Measurements from ENCODE around the gene TNFRSF6B.

Gene TNFRSF6B

DNA sequence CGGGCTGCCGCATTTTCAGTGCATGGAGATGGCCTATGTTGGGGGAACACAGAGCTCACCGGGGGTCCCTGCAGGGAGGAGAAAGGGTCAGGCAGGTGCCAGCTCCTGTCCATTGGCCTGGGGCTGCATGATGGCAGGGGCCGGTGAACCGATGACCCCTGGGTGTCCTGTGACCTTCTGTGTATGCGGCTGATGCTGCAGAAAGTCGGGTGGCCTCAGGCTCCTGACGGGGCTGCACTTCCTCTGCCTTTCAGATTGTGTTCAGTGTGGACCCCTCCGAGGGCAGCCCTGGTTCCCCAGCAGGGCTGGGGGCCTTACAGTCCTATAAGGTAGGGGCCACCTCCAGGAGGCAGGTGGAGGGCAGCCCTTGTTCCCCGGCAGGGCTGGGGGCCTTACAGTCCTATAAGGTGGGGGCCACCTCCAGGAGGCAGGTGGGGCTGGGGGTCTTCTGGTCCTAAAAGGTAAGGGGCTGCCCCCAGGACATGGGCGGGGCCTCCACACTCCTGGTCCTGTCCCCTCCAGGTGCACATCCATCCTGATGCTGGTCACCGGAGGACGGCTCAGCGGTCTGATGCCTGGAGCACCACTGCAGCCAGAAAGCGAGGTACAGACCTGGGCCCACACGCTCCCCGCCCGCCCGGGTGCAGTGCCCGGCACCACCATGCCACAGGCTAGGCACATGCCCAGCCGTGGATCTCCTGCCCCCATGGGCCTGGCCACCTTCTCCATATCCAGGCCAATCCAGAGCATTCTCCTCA, 11.0 kb upstream of the TNFRSF6B start:
- no peak for DNase-seq (ENCODE audit: low read depth in 2 of 3, low spot score in 2 of 3)

DNA sequence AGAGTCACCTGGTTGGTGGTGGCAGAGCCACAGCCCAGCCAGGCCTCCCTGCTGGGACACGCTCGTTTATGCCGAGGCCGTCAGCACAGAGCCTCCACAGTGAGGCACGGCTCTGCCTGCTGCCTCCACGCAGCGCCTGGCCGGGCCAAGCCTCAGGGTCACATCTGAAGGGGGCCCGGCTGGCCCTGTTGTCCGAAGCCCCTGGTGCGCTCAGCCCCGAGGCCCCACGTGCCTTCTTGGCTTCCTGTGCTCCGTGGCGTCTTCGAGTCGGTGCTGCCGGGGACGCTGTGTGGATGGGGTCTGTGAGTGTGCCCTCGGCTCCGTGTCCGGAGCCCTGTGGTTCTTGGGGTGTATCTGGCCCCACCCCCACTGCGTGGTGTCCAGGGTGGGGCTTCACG, 10.4 kb upstream of the TNFRSF6B start:
- no peak for DNase-seq (ENCODE audit: low read depth in 2 of 3, low spot score in 2 of 3)

DNA sequence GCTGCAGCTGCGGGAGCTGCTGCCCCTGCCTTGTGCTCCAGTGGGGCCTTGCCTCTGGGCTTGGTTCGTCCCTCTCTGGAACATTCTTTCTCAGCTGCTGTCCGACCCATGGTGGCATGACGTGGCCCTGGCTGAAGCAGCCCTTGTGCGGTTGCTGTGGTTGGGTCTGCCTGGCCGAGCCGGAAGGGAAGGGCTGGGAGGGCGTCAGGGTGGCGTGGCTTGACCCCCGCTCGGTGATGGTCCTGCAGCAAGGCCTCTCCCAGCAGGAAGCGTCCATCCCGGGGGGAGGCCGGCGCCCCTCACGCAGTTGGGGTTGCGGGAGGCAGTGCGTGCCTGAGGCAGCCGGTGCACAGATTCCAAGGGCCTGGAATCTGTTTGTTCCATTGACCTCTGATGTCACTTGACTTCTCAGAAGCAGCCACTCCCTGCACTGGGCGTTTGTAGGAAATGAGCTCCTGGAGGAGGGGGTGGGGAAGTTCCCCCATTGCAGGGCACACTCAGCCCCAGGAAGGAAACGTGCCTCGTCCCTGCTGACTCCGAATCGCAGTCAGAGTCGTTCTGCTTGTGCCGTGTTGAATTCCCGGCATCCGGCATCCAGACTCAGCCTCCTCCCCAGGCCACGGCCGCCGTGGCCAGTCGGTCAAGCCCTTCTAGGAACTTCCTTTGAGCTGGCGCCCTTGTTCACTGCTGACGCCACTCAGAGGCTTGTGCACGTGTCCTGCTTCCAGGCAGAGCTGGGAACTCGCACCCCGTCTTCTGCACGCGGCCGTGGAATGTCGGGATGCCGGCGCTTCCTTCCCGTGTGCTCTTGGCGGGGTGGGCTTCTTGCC, 9.7 kb upstream of the TNFRSF6B start:
- no peak for DNase-seq (ENCODE audit: low read depth in 2 of 3, low spot score in 2 of 3)

DNA sequence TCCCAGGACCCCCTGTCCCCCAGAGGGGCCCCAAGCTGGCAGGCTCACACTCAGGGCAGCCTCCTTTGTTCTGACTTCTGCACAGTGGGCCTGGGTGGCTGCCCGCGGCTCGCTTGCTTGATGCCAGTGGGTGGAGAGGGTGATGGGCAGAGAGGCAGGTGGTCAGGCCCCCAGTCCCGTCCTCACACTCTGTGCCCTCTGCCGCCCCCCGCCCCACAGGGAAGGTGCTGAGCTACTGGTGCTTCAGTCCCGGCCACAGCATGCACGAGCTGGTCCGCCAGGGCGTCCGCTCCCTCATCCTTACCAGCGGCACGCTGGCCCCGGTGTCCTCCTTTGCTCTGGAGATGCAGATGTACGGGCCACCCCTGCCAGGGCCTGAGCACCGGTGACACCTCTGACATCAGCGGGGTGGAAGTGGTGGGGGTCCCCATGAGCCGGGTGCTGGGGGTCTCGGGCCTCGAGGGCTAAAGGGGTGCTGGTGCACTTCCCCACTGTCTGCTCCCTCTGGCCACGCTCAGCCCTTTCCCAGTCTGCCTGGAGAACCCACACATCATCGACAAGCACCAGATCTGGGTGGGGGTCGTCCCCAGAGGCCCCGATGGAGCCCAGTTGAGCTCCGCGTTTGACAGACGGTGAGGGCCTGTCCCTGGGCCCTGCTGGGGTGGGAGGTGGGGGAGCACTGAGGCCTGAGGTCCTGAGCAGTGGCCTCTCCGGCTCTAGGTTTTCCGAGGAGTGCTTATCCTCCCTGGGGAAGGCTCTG, 8.9 kb upstream of the TNFRSF6B start:
- no peak for DNase-seq (ENCODE audit: low read depth in 2 of 3, low spot score in 2 of 3)

DNA sequence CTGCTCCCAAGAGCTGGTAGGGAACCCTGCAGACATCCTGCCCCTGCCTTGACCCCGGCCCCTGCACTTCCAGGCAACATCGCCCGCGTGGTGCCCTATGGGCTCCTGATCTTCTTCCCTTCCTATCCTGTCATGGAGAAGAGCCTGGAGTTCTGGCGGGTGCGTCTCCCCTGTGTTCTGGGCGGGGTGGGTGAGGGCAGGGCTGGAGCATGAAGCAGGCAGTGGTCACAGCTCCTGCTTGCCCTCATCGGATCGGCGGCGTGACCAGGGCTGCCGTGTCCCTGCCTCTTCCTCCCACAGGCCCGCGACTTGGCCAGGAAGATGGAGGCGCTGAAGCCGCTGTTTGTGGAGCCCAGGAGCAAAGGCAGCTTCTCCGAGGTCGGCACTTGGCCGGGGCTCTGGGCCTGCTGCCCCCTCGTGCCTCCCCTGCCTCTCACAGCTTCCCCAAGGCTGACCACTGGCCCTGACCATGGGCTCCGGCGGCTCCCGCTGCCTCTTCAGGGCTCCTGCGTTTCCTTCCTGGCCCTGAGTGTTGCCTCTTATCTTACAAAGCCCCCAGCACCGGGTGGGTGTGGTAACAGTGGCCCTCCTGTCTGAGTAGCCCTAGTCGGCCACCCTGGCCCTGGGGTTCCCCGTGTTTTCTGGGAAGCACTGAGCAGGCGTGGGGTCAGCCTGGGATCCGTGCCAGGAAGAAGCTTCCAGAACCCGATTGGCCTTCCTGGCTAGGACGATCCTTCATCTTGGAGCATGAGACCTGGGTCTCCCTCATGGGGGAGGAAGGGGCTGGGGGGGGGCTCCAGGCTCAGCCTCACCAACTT, 8.0 kb upstream of the TNFRSF6B start:
- no peak for DNase-seq (ENCODE audit: low read depth in 2 of 3, low spot score in 2 of 3)

DNA sequence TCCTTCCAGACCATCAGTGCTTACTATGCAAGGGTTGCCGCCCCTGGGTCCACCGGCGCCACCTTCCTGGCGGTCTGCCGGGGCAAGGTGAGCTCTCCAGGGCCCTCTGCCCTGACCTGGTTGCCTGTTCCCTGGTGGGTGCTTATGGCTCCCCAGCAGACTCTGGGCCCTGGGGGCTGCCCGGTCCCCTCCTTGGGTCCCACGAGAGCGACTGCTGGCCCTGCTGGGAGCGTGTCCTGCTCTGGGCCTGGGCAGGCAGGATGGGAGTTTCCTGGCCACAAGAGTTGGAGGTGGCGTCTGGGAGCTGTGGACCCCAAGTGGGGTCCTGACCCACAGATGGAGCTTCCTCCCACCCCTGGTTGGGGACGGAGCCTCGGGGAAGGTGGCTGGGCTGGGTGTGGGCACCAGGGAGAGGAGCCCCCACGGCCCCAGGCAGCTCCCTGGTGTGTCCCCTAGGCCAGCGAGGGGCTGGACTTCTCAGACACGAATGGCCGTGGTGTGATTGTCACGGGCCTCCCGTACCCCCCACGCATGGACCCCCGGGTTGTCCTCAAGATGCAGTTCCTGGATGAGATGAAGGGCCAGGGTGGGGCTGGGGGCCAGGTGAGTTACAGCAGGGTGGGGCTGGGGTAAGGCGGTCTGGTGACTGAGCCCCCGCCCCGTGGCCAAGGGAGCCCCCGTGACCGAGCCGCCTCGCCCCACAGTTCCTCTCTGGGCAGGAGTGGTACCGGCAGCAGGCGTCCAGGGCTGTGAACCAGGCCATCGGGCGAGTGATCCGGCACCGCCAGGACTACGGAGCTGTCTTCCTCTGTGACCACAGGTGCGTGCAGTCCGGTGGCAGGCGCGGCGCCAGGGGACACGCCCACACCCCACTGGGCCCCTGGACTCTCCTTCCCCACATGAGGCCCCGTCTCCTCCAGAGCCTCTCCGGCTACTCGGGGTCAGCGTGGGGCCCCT, 7.1 kb upstream of the TNFRSF6B start:
- DNase-seq (ENCODE audit: low read depth in 2 of 3, low spot score in 2 of 3), result no peak

DNA sequence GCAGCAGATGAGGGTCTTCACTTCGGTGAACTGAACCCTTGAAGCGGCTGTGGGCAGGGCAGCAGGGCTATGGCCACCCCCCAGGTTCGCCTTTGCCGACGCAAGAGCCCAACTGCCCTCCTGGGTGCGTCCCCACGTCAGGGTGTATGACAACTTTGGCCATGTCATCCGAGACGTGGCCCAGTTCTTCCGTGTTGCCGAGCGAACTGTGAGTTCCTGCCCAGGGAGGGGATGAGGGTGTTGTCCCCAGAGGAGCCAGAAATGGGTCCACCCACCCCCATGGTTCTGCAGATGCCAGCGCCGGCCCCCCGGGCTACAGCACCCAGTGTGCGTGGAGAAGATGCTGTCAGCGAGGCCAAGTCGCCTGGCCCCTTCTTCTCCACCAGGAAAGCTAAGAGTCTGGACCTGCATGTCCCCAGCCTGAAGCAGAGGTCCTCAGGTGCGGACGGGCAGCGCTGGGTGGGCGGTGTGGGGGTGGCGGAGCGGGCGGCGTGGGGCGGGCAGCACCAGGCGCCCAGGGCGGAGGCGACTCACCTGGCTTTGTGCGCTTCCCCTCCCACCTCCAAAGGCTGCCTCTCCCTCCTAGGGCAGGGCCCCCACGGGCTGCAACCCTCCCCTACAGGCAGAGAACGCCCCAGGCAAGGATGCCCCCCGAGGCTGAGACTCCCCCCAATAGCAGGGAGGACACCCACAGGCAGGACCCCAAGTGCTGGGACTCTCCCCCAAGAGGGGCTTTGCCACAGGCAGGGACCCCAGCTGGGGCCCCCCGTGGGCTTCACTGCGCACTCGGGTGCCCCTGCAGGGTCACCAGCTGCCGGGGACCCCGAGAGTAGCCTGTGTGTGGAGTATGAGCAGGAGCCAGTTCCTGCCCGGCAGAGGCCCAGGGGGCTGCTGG, 6.2 kb upstream of the TNFRSF6B start:
- no peak for DNase-seq (ENCODE audit: low read depth in 2 of 3, low spot score in 2 of 3)

DNA sequence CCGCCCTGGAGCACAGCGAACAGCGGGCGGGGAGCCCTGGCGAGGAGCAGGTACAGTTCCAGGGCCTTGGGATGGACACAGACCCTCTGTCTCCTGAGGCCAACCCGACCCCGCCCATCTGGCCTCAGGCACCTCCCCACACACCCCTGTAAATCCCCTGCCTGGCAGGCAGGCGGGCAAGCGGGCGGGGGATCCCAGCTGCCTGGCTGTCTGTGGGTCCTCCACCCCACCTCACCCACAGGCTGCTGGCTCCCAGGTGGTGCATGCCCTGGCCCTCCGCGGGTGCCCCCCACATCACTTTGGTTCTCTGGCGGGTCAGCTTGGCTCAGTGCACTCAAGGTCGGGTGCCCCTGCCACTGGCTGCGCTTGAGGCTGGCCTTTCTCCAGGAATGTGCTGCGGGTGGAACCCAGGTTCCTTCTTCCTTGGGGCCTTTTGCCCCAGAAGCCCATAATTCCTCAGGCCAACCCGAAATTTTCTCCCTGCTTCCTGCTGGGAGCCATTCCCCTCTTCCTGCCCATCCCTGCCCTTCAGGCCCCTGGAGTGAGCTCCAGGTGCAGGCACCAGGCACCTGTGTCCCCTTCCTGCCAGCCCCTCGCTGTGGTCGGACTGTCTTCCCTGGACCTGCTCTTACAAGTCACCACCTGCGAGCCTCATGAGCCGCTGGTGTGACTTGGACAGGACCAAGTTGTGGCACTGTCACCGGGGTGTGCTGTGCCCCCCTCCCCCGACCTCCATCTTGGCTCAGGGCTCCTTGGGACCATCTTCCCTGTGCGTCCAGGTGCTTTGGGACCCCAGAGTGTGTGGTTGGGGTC, 5.3 kb upstream of the TNFRSF6B start:
- DNase-seq (ENCODE audit: low read depth in 2 of 3, low spot score in 2 of 3), result no peak

DNA sequence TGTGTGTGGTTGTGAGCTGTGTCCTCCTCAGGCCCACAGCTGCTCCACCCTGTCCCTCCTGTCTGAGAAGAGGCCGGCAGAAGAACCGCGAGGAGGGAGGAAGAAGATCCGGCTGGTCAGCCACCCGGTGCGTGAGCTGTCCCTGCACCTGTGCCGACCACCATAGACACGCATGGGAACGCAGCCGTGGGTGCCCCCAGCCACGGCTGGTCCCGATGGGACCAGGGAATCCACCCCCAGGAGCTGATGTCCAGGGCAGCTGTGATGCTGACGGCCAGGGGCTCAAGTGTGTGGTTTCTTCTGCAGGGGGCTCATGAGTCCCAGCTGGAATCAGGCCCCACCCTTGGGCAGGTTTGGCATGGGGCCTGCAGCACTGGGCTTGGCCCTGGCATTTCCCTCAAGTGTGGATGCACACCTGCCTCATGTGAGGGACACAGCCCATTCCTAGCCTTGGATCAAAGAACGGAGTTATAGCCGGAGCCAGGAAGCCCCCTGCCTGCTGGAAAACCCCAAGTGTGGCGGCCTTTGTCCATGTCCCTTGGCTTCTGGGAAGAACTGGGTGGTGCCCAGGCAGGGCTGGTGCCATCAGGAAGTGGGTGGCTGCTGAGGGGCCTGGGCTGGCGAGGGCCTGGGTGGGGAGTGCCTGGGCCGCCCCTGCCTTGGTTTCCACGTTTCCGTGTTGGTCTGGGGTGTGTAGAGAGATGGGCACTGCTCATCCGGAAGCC, 4.6 kb upstream of the TNFRSF6B start:
- no peak for DNase-seq (ENCODE audit: low read depth in 2 of 3, low spot score in 2 of 3)

DNA sequence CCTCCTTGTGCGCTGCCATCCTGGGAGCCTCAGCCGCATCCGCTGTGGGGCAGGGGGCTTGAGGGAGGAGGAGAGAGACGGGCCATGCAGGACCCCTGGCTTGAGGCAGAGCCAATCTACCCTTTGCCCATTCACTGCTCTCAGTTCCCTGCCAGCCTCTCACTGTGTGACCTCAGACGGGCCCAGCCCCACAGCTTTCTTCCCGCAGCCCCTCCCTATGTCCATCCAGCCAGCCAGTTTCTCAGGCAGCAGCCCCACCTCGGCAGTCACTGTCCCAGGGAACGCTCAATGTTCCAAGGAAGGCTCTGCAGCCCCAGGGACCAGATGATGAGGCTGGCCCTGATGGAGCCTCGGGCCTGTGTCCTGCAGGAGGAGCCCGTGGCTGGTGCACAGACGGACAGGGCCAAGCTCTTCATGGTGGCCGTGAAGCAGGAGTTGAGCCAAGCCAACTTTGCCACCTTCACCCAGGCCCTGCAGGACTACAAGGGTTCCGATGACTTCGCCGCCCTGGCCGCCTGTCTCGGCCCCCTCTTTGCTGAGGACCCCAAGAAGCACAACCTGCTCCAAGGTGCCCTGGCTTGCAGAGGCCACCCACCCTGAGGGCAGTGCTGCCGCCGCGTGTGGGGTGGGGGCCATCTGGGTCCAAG, 3.9 kb upstream of the TNFRSF6B start:
- no peak for DNase-seq (ENCODE audit: low read depth in 2 of 3, low spot score in 2 of 3)

DNA sequence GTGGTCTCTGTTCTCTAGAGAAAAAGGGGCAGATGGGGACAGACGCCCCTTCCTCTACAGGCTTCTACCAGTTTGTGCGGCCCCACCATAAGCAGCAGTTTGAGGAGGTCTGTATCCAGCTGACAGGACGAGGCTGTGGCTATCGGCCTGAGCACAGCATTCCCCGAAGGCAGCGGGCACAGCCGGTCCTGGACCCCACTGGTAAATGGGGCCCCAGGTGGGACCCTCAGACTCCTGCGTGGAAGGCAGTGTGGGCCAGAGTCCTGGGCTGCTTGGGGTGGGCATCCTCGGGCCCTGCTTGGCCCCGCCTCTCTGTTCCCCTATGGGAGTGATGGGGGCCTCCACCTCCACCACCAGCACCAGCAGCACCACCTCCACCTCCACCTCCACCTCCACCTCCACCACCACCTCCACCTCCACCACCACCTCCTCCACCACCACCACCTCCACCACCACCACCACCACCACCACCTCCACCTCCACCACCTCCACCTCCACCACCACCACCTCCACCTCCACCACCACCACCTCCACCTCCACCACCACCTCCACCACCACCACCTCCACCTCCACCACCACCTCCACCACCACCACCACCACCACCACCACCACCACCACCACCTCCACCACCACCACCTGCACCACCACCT, 3.2 kb upstream of the TNFRSF6B start:
- no peak for DNase-seq (ENCODE audit: low read depth in 2 of 3, low spot score in 2 of 3)

DNA sequence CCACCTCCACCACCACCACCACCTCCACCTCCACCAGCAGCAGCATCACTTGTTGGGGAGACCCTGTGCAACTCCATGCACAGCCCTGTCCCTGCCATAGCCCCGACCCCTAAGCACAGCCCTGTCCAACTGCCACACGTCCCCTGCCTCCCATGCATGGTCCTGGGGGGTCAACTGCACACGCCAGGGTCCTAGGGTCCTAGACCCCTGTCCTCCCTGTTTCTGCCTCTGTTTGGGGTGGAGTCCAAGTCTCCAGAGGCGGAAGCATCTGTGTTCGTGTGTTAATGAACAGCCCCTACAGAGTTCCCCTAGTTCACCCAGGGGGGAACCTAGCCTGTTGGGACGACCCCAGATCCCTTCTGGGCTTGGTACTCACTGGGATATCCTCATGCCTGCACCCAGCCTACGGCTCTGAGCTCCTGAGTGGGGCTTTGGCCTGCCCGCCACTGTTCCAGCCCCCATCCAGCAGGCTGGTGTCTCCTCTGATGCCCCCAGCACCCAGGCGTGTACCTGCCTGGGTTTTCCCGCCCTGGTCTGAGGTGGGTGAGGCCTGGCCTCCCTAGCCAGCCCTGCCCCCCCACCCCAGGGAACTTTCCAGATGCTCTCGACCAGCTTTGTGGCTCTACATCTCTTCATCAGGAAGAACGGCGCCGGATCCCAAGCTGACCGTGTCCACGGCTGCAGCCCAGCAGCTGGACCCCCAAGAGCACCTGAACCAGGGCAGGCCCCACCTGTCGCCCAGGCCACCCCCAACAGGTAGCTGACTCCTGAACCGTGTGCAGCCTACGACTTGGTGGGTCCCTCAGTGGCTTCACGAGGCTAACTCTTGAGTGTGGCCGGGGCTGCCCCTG, 2.5 kb upstream of the TNFRSF6B start:
- DNase-seq (ENCODE audit: low read depth in 2 of 3, low spot score in 2 of 3), result no peak

DNA sequence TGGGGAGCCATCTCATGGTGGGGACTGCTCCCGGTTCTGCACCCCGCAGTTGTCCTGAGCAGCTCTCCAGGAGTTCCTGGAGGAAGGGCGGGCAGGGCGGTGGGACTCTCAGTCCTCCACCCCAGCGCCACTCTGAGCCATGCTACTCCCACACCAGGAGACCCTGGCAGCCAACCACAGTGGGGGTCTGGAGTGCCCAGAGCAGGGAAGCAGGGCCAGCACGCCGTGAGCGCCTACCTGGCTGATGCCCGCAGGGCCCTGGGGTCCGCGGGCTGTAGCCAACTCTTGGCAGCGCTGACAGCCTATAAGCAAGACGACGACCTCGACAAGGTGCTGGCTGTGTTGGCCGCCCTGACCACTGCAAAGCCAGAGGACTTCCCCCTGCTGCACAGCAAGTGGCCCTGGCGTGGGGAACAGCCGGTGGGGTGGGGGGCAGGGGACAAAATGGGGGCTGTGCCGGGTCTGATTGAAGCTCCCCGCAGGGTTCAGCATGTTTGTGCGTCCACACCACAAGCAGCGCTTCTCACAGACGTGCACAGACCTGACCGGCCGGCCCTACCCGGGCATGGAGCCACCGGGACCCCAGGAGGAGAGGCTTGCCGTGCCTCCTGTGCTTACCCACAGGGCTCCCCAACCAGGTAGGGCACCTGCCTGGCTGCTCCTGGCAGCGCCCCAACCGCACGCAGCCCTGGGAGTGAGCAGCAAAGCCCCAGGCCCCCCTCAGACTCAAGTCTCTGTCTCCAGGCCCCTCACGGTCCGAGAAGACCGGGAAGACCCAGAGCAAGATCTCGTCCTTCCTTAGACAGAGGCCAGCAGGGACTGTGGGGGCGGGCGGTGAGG, 1.6 kb upstream of the TNFRSF6B start:
- DNase-seq (ENCODE audit: low read depth in 2 of 3, low spot score in 2 of 3), result no peak
